Measurements from ENCODE around the gene NUDT14.

The NUDT14 gene

DNA sequence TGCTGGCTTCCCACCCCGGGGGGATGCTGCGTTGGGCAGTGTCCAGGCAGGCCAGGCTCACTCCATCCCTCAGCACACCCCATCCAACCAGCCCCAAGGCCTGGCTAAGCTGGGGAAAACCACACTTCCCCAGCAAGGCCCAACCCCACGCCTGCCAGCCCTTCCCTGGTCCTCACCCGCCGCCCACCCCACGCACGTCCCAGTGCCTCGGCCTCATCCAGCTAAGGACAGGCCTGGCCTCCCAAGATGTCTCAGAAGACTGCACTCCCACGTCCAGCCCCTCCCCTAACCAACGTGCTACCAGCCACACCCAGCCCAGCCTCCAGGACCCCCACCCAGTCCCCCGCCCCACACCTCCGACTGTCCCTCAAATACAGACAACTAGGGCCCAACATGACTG, 22.3 kb downstream of the NUDT14 start:
- no peak for DNase-seq (ENCODE audit: low spot score)

DNA sequence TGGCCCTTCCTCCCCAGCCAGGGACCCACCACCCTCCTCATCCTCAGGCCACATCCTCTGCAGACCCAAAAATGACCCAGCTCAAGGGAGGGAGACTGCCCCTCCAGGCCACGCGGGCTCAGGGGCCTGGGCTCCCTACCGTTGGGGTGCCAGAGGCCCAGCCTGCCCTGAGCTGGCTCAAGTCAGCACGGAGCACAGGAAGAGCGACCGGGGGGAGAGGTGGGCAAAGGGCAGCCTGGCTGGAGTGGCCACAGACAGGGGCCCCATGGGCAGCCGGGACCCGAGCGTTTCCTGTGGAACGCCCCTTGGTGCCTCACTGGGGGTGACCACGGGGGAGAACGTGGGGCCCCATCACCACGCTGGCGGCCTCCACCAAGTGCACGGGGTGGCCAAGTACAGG, 23.2 kb downstream of the NUDT14 start:
- DNase-seq (ENCODE audit: low spot score), result no peak

GRCh38 chr14:105156414-105157375, 24.4 kb downstream of the NUDT14 start:
- DNase-seq (ENCODE audit: low spot score), result no peak

DNA sequence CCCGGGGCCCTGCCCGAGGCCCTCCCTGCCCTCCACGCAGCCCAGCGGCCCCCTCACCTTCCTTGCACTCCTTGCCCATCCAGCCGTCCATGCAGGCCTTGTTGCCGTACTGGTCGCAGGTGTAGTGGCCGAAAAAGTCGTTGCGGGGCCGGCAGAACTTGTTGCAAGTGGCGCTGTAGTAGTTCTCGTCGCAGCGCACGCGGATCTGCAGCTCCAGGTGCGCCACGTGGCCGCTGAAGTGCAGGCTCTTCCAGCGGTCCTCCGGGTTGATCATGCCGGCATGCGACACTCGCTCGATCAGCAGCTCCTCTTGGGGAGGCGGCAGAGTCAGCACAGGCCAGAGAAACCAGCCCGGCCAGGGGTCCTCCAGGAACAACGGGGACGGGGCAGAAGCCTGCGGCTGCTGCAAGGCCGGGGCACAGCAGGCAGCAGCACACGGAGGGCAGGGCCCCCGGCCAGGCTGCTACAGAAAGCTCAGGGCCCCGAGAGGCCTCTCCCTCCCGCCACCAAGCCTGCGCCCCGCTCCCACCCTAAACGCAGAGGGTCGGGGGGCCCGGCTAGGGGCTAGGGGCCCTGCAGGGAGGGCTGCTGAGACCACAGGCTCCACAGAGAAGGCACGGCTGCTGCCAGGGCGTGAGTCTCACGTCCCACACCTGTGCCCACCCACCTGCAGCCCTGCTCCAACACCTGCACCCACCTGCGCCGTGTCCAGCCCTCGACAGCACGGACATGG, 25.3 kb downstream of the NUDT14 start:
- DNase-seq (ENCODE audit: low spot score), result no peak

DNA sequence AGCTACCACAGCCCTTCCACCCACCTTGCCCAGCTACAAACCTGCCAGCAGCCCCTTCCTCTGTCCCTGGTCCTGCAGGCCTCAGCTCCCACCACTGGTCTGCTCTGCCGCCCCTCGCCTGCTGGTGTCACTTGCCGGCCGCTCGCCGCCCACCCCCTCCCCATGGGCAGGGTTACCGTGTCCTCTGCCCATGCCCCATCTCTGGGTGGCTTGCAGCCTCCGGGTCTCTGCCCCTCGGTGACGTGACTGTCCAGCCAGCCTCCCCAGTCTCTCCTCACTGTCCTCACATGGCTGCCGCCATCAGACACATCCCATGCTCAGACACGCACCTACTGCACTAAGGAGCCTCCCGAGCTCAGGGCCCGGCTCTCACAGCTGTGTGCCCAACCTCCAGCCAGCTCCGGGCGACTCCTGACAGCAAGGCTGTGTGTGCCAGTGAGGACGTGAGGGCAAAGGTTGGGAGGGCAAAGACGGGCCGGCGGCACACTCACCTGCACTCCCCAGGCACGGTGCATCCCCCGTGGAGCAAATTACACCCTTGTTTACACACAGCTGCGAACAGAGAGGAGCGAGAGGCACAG, 26.0 kb downstream of the NUDT14 start:
- DNase-seq (ENCODE audit: low spot score), result no peak

GRCh38 chr14:105154476-105154871, 26.6 kb downstream of the NUDT14 start:
- DNase-seq (ENCODE audit: low spot score), result no peak

DNA sequence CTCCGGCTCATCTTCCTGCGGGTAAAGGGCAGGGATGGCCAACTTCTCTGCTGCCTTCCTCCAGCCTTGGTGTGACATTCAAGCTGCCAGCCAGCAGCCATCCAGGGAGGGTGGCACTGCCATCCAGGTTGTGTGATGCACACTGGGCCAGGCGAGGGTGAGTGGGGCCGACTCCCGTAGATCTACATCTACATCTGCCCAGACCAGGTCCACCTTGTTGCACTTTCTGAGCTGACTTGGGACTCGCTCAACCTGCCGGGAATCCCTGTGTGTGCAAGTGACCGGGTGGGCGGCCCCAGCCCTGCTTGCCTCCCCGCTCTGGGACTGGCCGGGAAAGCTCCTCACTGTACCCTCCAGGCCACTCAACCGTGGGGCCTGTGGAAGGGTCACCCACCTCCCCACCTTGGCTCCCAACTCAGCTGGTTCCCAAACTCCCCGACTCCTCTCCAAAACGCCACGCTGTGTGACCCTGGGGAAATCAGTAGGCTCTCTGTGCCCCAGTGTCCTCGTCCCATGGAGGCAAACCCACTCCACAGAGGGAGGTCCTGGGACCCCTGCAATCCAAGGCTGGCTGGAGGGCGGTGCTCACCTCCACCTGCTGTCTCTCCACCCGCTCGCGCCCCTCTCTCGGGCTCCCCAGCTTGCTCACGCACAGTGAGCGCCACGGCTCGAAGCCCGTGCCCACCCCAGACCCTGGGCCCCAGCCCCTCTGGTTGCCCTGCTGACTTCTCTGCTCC, 27.2 kb downstream of the NUDT14 start:
- DNase-seq (ENCODE audit: low spot score), result no peak

- no peak for DNase-seq (ENCODE audit: low spot score)
Observed at GRCh38 chr14:105153331-105153731, 27.8 kb downstream of the NUDT14 start.

DNA sequence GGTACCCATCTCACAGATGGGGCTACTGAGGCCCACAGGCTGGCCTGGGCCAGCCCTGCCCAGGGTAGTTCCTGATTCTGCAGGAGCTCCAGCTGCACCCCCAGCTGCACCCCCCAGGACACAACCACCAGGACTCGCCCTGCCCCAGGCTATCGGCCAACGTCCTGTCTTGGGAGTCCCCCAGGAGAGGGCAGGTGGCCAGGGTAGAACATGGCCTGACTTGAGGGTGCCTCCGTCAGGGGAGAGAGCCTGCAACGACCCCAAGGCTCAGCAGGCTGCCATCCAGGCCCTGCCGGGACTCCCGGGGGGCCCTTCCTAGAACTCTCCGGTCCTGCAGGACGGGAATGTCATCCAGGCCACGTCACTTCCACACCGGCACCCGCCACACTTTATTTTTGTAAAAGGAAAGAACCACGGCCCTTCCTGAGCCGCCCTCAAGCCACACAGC, 28.3 kb downstream of the NUDT14 start:
- DNase-seq (ENCODE audit: low spot score), result no peak

GRCh38 chr14:105151838-105152793, 29.0 kb downstream of the NUDT14 start:
- DNase-seq (ENCODE audit: low spot score), result no peak

DNA sequence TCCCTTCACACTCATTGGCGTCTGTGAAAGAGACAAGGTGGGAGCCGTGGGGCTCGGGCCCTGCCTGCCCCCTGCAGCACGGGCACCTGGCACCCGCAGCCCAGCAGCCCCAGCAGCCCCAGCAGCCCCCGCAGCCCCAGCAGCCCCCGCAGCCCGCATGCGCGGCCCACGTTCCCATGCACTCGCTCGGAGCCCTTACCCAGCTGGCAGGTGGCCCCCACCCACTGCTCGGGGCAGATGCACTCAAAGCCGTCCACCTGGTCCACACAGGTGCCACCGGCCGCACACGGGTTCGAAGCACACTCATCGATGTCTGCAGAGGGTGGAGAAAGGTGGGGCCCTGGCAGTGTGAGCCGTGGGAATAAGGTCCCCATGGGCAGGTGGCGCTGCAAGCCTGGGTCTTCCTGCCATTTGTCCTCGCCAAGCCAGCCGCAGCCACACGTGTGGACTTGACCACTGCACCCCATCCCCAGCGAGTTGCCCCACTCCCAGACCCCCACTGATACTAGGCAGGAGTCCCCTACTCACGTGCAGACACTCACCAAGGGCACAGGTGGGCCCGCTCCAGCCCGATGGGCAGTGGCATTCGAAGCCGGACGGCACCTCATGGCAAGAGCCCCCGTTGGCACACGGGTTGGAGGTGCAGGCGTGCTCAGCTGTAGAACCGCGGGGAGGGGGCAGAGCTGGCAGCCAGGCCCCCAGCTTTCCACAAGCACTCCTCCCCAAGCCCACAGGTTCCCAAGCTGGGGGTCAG, 29.9 kb downstream of the NUDT14 start:
- DNase-seq (ENCODE audit: low spot score), result no peak

DNA sequence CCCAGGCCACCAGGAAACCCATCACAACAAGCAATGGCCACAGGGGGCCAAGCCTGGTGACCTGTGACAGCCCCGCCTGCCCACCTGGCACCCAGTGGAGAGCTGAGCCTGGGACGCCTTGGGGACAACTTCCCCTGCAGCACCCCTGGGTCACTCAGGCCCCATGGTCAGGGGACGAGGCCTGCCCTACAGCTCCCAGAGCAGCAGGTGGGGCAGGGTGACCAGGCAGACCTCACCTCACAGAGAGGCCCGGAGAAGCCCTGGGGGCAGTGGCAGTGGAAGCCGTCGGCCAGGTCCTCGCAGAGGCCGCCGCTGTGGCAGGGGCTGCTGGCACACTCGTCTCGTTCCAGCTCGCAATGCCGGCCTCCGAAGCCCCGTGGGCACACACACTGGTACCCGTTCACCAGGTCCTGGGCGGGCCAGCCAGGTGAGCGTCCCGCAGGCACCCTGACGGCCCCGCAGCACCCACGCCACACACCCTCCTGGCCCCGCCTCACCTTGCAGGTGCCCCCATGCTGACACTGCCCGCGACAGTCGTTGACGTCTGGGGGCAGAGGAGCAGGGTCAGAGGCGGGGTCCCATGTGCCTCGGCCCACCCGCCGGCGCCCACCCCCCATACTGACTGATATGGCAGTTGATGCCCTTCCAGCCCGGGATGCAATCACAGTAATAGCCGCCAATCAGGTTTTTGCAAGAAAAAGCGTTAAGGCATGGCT, 30.6 kb downstream of the NUDT14 start:
- DNase-seq (ENCODE audit: low spot score), result no peak

DNA sequence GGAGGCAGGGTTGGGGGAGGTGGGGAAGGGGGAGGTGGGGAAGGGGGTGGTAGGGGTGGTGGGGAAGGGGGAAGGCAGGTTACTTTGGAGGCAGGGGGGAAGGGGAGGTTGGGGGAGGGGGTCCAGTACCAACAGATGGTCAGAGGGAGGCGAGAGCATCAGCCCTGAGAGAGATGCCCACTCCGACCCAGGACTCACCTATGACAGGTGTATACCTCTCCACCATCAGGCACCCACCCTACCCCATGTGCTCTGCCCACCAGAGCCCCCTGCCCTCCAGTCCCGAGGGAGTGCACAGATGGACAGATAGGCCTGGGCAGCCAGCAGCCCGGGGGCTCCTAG, 31.1 kb downstream of the NUDT14 start:
- DNase-seq (ENCODE audit: low spot score), result no peak

- DNase-seq (ENCODE audit: low spot score), result no peak
Observed at GRCh38 chr14:105149146-105149781, 31.8 kb downstream of the NUDT14 start.

GRCh38 chr14:105148604-105149145, 32.4 kb downstream of the NUDT14 start:
- no peak for DNase-seq (ENCODE audit: low spot score)

DNA sequence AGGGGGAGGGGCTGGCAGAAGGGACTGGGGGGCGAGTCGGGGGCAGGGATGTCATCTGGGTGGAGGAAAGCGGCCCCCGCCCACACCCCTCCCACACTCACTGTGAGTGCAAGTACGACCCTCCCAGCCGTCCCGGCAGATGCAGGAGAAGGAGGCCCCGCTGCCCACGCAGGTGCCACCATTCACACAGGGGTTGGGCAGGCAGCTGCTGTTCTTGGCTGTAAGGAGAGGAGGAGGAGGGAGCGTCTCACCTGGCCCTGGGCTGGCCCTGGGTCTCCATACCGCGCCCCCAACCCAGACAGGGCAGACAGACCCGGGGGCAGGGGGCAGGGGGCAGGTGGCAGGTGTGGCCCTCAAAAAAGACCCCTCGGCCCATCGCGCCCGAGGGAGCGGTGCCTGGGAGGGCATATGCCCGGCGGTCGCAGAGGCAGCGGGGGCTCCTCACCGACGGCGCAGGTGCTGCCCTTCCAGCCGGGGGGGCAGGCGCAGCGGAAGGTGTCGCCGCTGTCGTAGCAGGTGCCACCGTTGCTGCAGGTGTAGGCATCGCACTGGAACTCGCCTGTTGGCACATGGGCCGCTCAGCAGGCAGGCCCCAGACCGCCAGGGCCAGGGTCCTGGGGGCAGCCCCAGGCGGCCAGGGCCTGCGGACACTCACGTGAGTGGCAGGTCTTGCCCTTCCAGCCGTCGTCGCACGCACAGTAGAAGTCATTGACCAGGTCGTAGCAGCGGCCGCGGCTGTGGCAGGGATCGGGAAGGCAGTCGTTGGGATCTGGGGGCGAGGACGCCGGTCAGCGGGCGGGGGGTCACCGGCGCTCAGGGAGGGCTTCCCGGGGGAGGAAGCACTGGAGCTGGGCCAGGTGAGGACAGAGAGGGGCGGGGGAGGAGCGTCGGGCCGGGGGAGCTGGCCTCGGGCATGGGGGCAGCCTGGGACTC, 33.2 kb downstream of the NUDT14 start:
- DNase-seq (ENCODE audit: low spot score), result no peak

DNA sequence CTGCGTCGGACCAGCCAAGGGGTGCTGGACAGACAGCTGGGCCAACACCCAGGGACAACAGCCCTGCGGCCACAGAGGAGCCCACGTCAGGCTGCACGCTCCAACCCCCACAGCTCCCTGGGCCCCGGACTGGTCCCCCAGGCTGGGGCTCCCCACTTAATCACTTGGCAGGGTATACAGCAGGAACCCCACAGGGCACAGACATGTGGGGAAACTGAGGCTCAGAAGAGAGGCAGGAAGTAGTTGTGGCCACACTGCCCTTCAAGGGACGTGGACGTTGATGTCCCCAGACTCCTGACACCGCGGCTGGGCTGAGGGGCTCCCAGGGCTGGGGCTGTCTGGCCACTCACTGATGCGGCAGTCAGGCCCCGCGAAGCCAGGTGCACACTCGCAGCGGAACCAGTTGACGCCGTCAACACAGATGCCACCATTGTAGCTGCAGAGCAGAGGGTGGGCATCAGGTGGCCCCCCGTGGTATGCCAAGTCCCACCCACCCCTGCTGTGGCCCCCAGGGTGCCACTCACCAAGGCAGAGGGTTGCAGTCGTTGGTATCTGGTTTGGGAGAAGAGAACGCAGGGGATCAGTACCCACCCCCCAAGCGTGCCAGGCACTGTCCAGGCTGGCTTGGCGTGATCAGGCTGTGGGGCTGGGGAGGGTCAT, 34.0 kb downstream of the NUDT14 start:
- DNase-seq (ENCODE audit: low spot score), result no peak

Measured in D341Med (cell line).